ENCODE data around the gene FAM200A. TPM values are rescaled to one million over a fixed set of nuclear protein-coding genes. Genes with fewer than 3 reads are reported as not detected.

FAM200A gene
- total RNA-seq, 1 donor from 2014 or later, result 4.2 TPM

- intact Hi-C loops (cut with micrococcal nuclease), result loop anchor here (1.0 to 10.0 kb wide), 10 partner anchors 32 to 511 kb away; partner anchors contain the start of genes BUD31, FAM200A, PDAP1 and ZKSCAN1
These were observed 47.2 kb downstream of the FAM200A start, which contains the start of gene ZKSCAN5 for GRCh38 chr7:99504603-99505323. Gene ZKSCAN5, plus strand, starts transcription at chr7:99504662. Its CDS starts 1,383 bp downstream, at chr7:99506045.

- intact Hi-C loops (cut with micrococcal nuclease), result loop anchor here (1.0 to 10.0 kb wide), 7 partner anchors 32 to 511 kb away; partner anchors contain the start of genes BUD31, PDAP1, ZKSCAN1 and ZNF789
These were observed 47.7 kb downstream of the FAM200A start for GRCh38 chr7:99504281-99504602.

GRCh38 chr7:99501236-99501635 lies 50.7 kb downstream of the FAM200A start:
- intact Hi-C loops (cut with micrococcal nuclease), result loop anchor here (10.0 kb wide), 2 partner anchors 334 to 494 kb away; no protein-coding TSS in a partner anchor

GRCh38 chr7:99500637-99501009 lies 51.3 kb downstream of the FAM200A start:
- intact Hi-C loops (cut with micrococcal nuclease), result loop anchor here (1.0 to 10.0 kb wide), 8 partner anchors 28 to 494 kb away; partner anchors contain the start of genes ATP5MF, FAM200A, TRIM4 and ZNF655

GRCh38 chr7:99499721-99500636 lies 51.9 kb downstream of the FAM200A start, which contains the start of gene ZNF394:
Gene ZNF394, minus strand, starts transcription at chr7:99500281. Its CDS starts 188 bp downstream, at chr7:99500093.
- intact Hi-C loops (cut with micrococcal nuclease), result loop anchor here (1.0 to 10.0 kb wide), 8 partner anchors 28 to 495 kb away; partner anchors contain the start of genes ATP5MF, FAM200A, TRIM4 and ZNF655

GRCh38 chr7:99499371-99499720 lies 52.6 kb downstream of the FAM200A start:
- intact Hi-C loops (cut with micrococcal nuclease), result no loop called here

GRCh38 chr7:99498546-99498944 lies 53.4 kb downstream of the FAM200A start:
- intact Hi-C loops (cut with micrococcal nuclease), result no loop called here

- intact Hi-C loops (cut with micrococcal nuclease), result no loop called here
These were observed 54.0 kb downstream of the FAM200A start for GRCh38 chr7:99497766-99498545.

Other genes starting within 250 kb of the FAM200A start
- 60.3 and 67.1 TPM in 2 replicates for gene ARPC1A, start 226.2 kb downstream of the FAM200A start, total RNA-seq
- gene ARPC1B, start 177.4 kb downstream of the FAM200A start, total RNA-seq, result 405 and 417 TPM in 2 replicates
- gene PDAP1, start 143.5 kb downstream of the FAM200A start, total RNA-seq, result 102 and 107 TPM in 2 replicates
- 111 and 118 TPM in 2 replicates for gene BUD31, start 143.1 kb downstream of the FAM200A start, total RNA-seq
- 10.0 and 11.8 TPM in 2 replicates for gene PTCD1, start 113.3 kb downstream of the FAM200A start, total RNA-seq
- gene CPSF4, start 113.2 kb downstream of the FAM200A start, total RNA-seq, result 68.0 and 70.2 TPM in 2 replicates
- 341 and 351 TPM in 2 replicates for gene ATP5MF, start 85.9 kb downstream of the FAM200A start, total RNA-seq
- 27.5 and 28.5 TPM in 2 replicates for gene ZNF789, start 79.2 kb downstream of the FAM200A start, total RNA-seq
- 60.1 and 61.7 TPM in 2 replicates for gene ZNF394, start 51.8 kb downstream of the FAM200A start, total RNA-seq
- gene ZKSCAN5, start 47.5 kb downstream of the FAM200A start, total RNA-seq, result 11.4 and 12.6 TPM in 2 replicates
- 102 and 108 TPM in 2 replicates for gene ZNF655, start 6.5 kb upstream of the FAM200A start, total RNA-seq
- gene TMEM225B, start 46.2 kb upstream of the FAM200A start, total RNA-seq, result 1.4 and 1.6 TPM in 2 replicates
- gene ZSCAN25, start 64.8 kb upstream of the FAM200A start, total RNA-seq, result 26.8 and 28.9 TPM in 2 replicates
- gene CYP3A5, start 127.9 kb upstream of the FAM200A start, total RNA-seq, result not detected in 2 replicates
- gene CYP3A7, start 183.1 kb upstream of the FAM200A start, total RNA-seq, result not detected in 2 replicates
- not detected in 2 replicates for gene CYP3A4, start 232.1 kb upstream of the FAM200A start, total RNA-seq